ENCODE data around the gene WWOX.

- TF ChIP-seq CTCF (IDR thresholded peaks at IDR 0.05; ENCODE audit: poor library complexity, severe bottlenecking) (no peak), EZH2 (IDR thresholded peaks at IDR 0.05; ENCODE audit: borderline replicate concordance, insufficient read depth, low read length, poor library complexity, severe bottlenecking) (no peak), POLR2AphosphoS5 (IDR thresholded peaks at IDR 0.05) (no peak)
- TF ChIP-seq, protein P1, sequence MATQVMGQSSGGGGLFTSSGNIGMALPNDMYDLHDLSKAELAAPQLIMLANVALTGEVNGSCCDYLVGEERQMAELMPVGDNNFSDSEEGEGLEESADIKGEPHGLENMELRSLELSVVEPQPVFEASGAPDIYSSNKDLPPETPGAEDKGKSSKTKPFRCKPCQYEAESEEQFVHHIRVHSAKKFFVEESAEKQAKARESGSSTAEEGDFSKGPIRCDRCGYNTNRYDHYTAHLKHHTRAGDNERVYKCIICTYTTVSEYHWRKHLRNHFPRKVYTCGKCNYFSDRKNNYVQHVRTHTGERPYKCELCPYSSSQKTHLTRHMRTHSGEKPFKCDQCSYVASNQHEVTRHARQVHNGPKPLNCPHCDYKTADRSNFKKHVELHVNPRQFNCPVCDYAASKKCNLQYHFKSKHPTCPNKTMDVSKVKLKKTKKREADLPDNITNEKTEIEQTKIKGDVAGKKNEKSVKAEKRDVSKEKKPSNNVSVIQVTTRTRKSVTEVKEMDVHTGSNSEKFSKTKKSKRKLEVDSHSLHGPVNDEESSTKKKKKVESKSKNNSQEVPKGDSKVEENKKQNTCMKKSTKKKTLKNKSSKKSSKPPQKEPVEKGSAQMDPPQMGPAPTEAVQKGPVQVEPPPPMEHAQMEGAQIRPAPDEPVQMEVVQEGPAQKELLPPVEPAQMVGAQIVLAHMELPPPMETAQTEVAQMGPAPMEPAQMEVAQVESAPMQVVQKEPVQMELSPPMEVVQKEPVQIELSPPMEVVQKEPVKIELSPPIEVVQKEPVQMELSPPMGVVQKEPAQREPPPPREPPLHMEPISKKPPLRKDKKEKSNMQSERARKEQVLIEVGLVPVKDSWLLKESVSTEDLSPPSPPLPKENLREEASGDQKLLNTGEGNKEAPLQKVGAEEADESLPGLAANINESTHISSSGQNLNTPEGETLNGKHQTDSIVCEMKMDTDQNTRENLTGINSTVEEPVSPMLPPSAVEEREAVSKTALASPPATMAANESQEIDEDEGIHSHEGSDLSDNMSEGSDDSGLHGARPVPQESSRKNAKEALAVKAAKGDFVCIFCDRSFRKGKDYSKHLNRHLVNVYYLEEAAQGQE (IDR thresholded peaks at IDR 0.05; ENCODE audit: borderline replicate concordance) = no peak
Observed at GRCh38 chr16:78796221-78796866, 696.9 kb downstream of the WWOX start.

Data from neural cell (in vitro differentiated cells).